ENCODE data around the gene SEMA7A.

The SEMA7A gene

GRCh38 chr15:74429781-74430400 lies 3.9 kb downstream of the SEMA7A start:
- peak; percentile 38 for DNase-seq

- peak; percentile 77 for DNase-seq
Measured at GRCh38 chr15:74428970-74429780, 4.6 kb downstream of the SEMA7A start.

- DNase-seq = peak; percentile 73
Measured at GRCh38 chr15:74428442-74428787, 5.3 kb downstream of the SEMA7A start.

- no peak for DNase-seq
Measured at GRCh38 chr15:74427607-74428441, 5.9 kb downstream of the SEMA7A start.

GRCh38 chr15:74426404-74427281 lies 7.1 kb downstream of the SEMA7A start:
- DNase-seq = no peak

GRCh38 chr15:74425630-74426029 lies 8.1 kb downstream of the SEMA7A start:
- no peak for DNase-seq

- no peak for DNase-seq
Measured at GRCh38 chr15:74424901-74425528, 8.7 kb downstream of the SEMA7A start.

- DNase-seq = no peak
Measured at GRCh38 chr15:74423431-74424257, 10.1 kb downstream of the SEMA7A start.

GRCh38 chr15:74422652-74423430 lies 10.9 kb downstream of the SEMA7A start:
- peak; percentile 66 for DNase-seq

- DNase-seq = no peak
Measured at GRCh38 chr15:74422265-74422651, 11.5 kb downstream of the SEMA7A start.

GRCh38 chr15:74421302-74422245 lies 12.2 kb downstream of the SEMA7A start:
- DNase-seq = no peak

GRCh38 chr15:74420193-74420905 lies 13.4 kb downstream of the SEMA7A start:
- no peak for DNase-seq

- no peak for DNase-seq
Measured at GRCh38 chr15:74419432-74419831, 14.3 kb downstream of the SEMA7A start.

GRCh38 chr15:74418575-74419338 lies 15.0 kb downstream of the SEMA7A start:
- no peak for DNase-seq

GRCh38 chr15:74417670-74418069 lies 16.1 kb downstream of the SEMA7A start:
- no peak for DNase-seq

- DNase-seq = no peak
Measured at GRCh38 chr15:74417225-74417624, 16.5 kb downstream of the SEMA7A start.
